GM23248 (cell line): Measurements from ENCODE around the gene GSTM4. TPM values are rescaled to one million over a fixed set of nuclear protein-coding genes. Genes with fewer than 3 reads are reported as not detected.
A peak's percentile ranks its signal among the peaks of the same experiment; 100 is the strongest.

Source experiments
- DNase-seq: peaks from one replicate; pipeline ENCODE4 v3.0.0-alpha.2; 2015
- H2AFZ ChIP-seq: fragments of 200-600 bp; sonication (generic); 2 replicates; pipeline ENCODE4 v1.6.1; 2016; ENCODE audit warnings: antibody characterized with exemption
- H3F3A ChIP-seq: fragments of 200-600 bp; sonication (generic); 2 replicates; pipeline ENCODE4 v1.6.1; 2016; ENCODE audit warnings: mild to moderate bottlenecking, antibody characterized with exemption, mixed run types; ENCODE audit not compliant: insufficient read depth
- H3K27ac ChIP-seq: fragments of 200-600 bp; sonication (generic); 2 replicates; pipeline ENCODE4 v1.5.1; 2016; ENCODE audit warnings: mild to moderate bottlenecking
- H3K27me3 ChIP-seq: fragments of 200-600 bp; sonication (generic); replicated peaks from 2 replicates; pipeline ENCODE4 v1.6.1; 2016; ENCODE audit warnings: mild to moderate bottlenecking; ENCODE audit not compliant: insufficient read depth
- H3K36me3 ChIP-seq: fragments of 200-600 bp; sonication (generic); 2 replicates; pipeline ENCODE4 v1.6.1; 2016; ENCODE audit warnings: low read depth, mild to moderate bottlenecking
- H3K4me1 ChIP-seq: fragments of 200-600 bp; sonication (generic); 2 replicates; pipeline ENCODE4 v1.6.1; 2016; ENCODE audit warnings: mild to moderate bottlenecking; ENCODE audit not compliant: insufficient read depth
- H3K4me2 ChIP-seq: fragments of 200-600 bp; sonication (generic); one replicate; pipeline ENCODE4 v1.6.1; 2016; ENCODE audit warnings: mild to moderate bottlenecking; ENCODE audit not compliant: unreplicated experiment
- H3K4me3 ChIP-seq: fragments of 200-600 bp; sonication (generic); 2 replicates; pipeline ENCODE4 v1.5.1; 2016; ENCODE audit warnings: mild to moderate bottlenecking
- H3K79me2 ChIP-seq: fragments of 200-600 bp; sonication (generic); 2 replicates; pipeline ENCODE4 v1.6.1; 2016; ENCODE audit warnings: mild to moderate bottlenecking; ENCODE audit not compliant: insufficient read depth
- H3K9ac ChIP-seq: fragments of 200-600 bp; sonication (generic); 2 replicates; pipeline ENCODE4 v1.6.1; 2016; ENCODE audit warnings: mild to moderate bottlenecking
- H3K9me2 ChIP-seq: fragments of 200-600 bp; sonication (generic); 2 replicates; pipeline ENCODE4 v1.6.1; 2016; ENCODE audit warnings: mixed run types, mild to moderate bottlenecking, moderate library complexity; ENCODE audit not compliant: insufficient read depth
- H3K9me3 ChIP-seq: fragments of 200-600 bp; sonication (generic); one replicate; pipeline ENCODE4 v1.6.1; 2017; ENCODE audit warnings: low read depth
- H4K20me1 ChIP-seq: fragments of 200-600 bp; sonication (generic); 2 replicates; pipeline ENCODE4 v1.6.0; 2016; ENCODE audit not compliant: insufficient read depth
- EZH2 ChIP-seq: fragments of 200-600 bp; sonication (generic); IDR thresholded peaks from 2 replicates; pipeline ENCODE4 v1.6.1; 2018; ENCODE audit warnings: antibody characterized with exemption, mild to moderate bottlenecking; ENCODE audit not compliant: insufficient read depth, poor library complexity, severe bottlenecking
- EZH2phosphoT487 ChIP-seq: fragments of 200-600 bp; sonication (generic); IDR thresholded peaks from 2 replicates; pipeline ENCODE4 v1.6.1; 2018; ENCODE audit warnings: antibody characterized with exemption, moderate library complexity, mild to moderate bottlenecking, low read depth; ENCODE audit not compliant: insufficient read depth
- WGBS, 2 experiments: methylation state at CpG; one replicate each; pipeline ENCODE4 v1.1.6; 2015 to 2017; ENCODE audit warnings: low lambda C conversion rate in 2 of 2, low coverage in 1 of 2; ENCODE audit errors: missing lambda C conversion rate in 2 of 2; 5-methylcytosine and 5-hydroxymethylcytosine counted together
- in situ Hi-C: fragments of 300-500 bp; cut with MboI; formaldehyde crosslinking; loops from 2 replicates; pipeline ENCODE4 v1.15.0; 2020
- polyA plus RNA-seq: library from polyadenylated mRNA; unstranded; fragments of >200 nt; fragmentation: Nextera tagmentation; extraction: Ambion mirVana; gene quantifications from 2 replicates; pipeline ENCODE4 v1.2.1, GENCODE V29; 2016
- total RNA-seq: library from RNA; depleted of rRNA; stranded (reverse); fragments of >200 nt; shearing (Covaris generic); gene quantifications from 2 replicates; pipeline ENCODE4 v1.2.3, GENCODE V29; 2014

Gene GSTM4
- total and polyA plus RNA-seq, 2 experiments from 2014 or later = 6.2 to 12.4 TPM

GRCh38 chr1:109624201-109625010 lies 31.5 kb upstream of the GSTM4 start:
- no peaks in the 10 kb centered on the region for H3K9me2 ChIP-seq
- in situ Hi-C loops = loop anchor here (5.0 kb wide), 1 partner anchor 77 kb away; the partner anchor contains the start of gene GNAI3
- peaks cover 3% of the 10 kb centered on the region; the same call in 1 of the 2 replicates for H3K36me3 ChIP-seq
- no peak overlapping the region for H2AFZ ChIP-seq
- H3K9me3 ChIP-seq = no peaks in the 10 kb centered on the region
- no peak for TF ChIP-seq EZH2phosphoT487
- no peak for TF ChIP-seq EZH2
- no peaks in the 10 kb centered on the region; the same call in 1 of the 2 replicates for H4K20me1 ChIP-seq
- no peaks in the 10 kb centered on the region for H3K27me3 ChIP-seq
- H3K27ac ChIP-seq = no peak overlapping the region; the same call in 1 of the 2 replicates
- peak overlapping the region; percentile 51; the same call in 1 of the 2 replicates for H3K9ac ChIP-seq
- WGBS, 2 experiments = 71 to 73% methylated on average over 17 of the region's 17 CpGs
- H3K4me3 ChIP-seq = 0 out of 2 replicates have a peak overlapping the region, but pooled peaks have one; percentile 31
- DNase-seq = no peak
- H3K4me2 ChIP-seq = peak overlapping the region; percentile 28
- H3F3A ChIP-seq = no peaks in the 10 kb centered on the region
- H3K79me2 ChIP-seq = peaks cover 67% of the 10 kb centered on the region
- peaks cover 31% of the 10 kb centered on the region for H3K4me1 ChIP-seq

- 94 to 97% methylated on average over 7 to 16 of the region's 16 CpGs for WGBS, 2 experiments
- Histone ChIP-seq H3K4me1 (peaks cover 31% of the 10 kb centered on the region; the same call in 1 of the 2 replicates), H3F3A (no peaks in the 10 kb centered on the region), H3K27ac (no peak overlapping the region), H4K20me1 (no peaks in the 10 kb centered on the region; the same call in 1 of the 2 replicates), H3K9me3 (no peaks in the 10 kb centered on the region), H3K9me2 (no peaks in the 10 kb centered on the region), H3K27me3 (no peaks in the 10 kb centered on the region), H3K9ac (no peak overlapping the region), H3K4me2 (no peak overlapping the region), H3K79me2 (peaks cover 62% of the 10 kb centered on the region), H2AFZ (no peak overlapping the region), H3K36me3 (peaks cover 6% of the 10 kb centered on the region; the same call in 1 of the 2 replicates), H3K4me3 (no peak overlapping the region)
- in situ Hi-C loops = loop anchor here (5.0 kb wide), 1 partner anchor 78 kb away; the partner anchor contains the start of gene GNAI3
- TF ChIP-seq EZH2phosphoT487 = no peak
- no peak for TF ChIP-seq EZH2
- no peak for DNase-seq
Observed at GRCh38 chr1:109625176-109625575, 30.7 kb upstream of the GSTM4 start.

- no peak for TF ChIP-seq EZH2
- no peak for TF ChIP-seq EZH2phosphoT487
- peaks cover 9% of the 10 kb centered on the region; the same call in 1 of the 2 replicates for H3K36me3 ChIP-seq
- peaks cover 55% of the 10 kb centered on the region for H3K79me2 ChIP-seq
- in situ Hi-C loops = loop anchor here (5.0 kb wide), 1 partner anchor 79 kb away; the partner anchor contains the start of gene GNAI3
- no peak overlapping the region for H3K4me2 ChIP-seq
- no peaks in the 10 kb centered on the region for H3F3A ChIP-seq
- no peak overlapping the region for H3K4me3 ChIP-seq
- H4K20me1 ChIP-seq = no peaks in the 10 kb centered on the region; the same call in 1 of the 2 replicates
- no peaks in the 10 kb centered on the region for H3K27me3 ChIP-seq
- no peak overlapping the region for H3K9ac ChIP-seq
- WGBS, 2 experiments = 85 to 86% methylated on average over 31 to 32 of the region's 32 CpGs
- H3K27ac ChIP-seq = no peak overlapping the region
- H3K9me3 ChIP-seq = no peaks in the 10 kb centered on the region
- DNase-seq = no peak
- peaks cover 31% of the 10 kb centered on the region; the same call in 1 of the 2 replicates for H3K4me1 ChIP-seq
- H3K9me2 ChIP-seq = no peaks in the 10 kb centered on the region
- no peak overlapping the region for H2AFZ ChIP-seq
Observed at GRCh38 chr1:109625601-109626560, 30.0 kb upstream of the GSTM4 start.
